GM12878 (cell line): ENCODE measurements around the gene TRIP12. TPM values are rescaled to one million over a fixed set of nuclear protein-coding genes. Genes with fewer than 3 reads are reported as not detected.

ENCODE experiments used
- CBX3 ChIP-seq: fragments of 200-600 bp; sonication (generic); IDR thresholded peaks from 2 replicates; pipeline ENCODE4 v1.6.1; 2016; ENCODE audit warnings: low read depth, borderline replicate concordance
- CBX5 ChIP-seq: sonication (generic); IDR thresholded peaks from 2 replicates; pipeline ENCODE4 v1.6.1; 2016; ENCODE audit warnings: low read depth, moderate library complexity, mild to moderate bottlenecking, inconsistent platforms
- CUX1 ChIP-seq: IDR thresholded peaks from 2 replicates; pipeline ENCODE4 v1.6.1; 2012; ENCODE audit warnings: improper control_type of control experiment, low read depth, low read length; ENCODE audit not compliant: insufficient replicate concordance
- EZH2 ChIP-seq: IDR thresholded peaks from 2 replicates; pipeline ENCODE4 v1.6.1; 2012; ENCODE audit warnings: low read depth, mild to moderate bottlenecking, control low read depth, inconsistent platforms, low read length, borderline replicate concordance; ENCODE audit not compliant: control insufficient read depth
- LARP7 ChIP-seq: fragments of 450-650 bp; IDR thresholded peaks from 2 replicates; pipeline ENCODE4 v1.6.1; 2017; ENCODE audit warnings: mild to moderate bottlenecking
- NR2F1 ChIP-seq: fragments of 450-650 bp; conservative IDR thresholded peaks from 2 replicates; pipeline ENCODE4 v1.6.1; 2017; ENCODE audit warnings: mild to moderate bottlenecking
- POU2F2 ChIP-seq: IDR thresholded peaks from 3 replicates; pipeline ENCODE4 v1.6.1; 2011; ENCODE audit warnings: low read depth, mild to moderate bottlenecking, low read length, borderline replicate concordance
- RB1 ChIP-seq: fragments of 450-650 bp; formaldehyde crosslinking; IDR thresholded peaks from 2 replicates; pipeline ENCODE4 v1.6.1; 2017; ENCODE audit warnings: mild to moderate bottlenecking, borderline replicate concordance
- SUZ12 ChIP-seq: fragments of 200-600 bp; sonication (generic); IDR thresholded peaks from one replicate; pipeline ENCODE4 v1.6.1; 2018; ENCODE audit warnings: antibody characterized with exemption, mild to moderate bottlenecking; ENCODE audit not compliant: unreplicated experiment
- TCF12 ChIP-seq: IDR thresholded peaks from 2 replicates; pipeline ENCODE4 v1.6.1; 2011; ENCODE audit warnings: low read depth, mild to moderate bottlenecking, low read length
- ZBTB40 ChIP-seq: fragments of 450-650 bp; IDR thresholded peaks from 2 replicates; pipeline ENCODE4 v1.6.1; 2016; ENCODE audit warnings: mild to moderate bottlenecking, moderate library complexity, borderline replicate concordance
- ZNF207 ChIP-seq: fragments of 450-650 bp; IDR thresholded peaks from 2 replicates; pipeline ENCODE4 v1.6.1; 2014; ENCODE audit warnings: antibody characterized with exemption, mild to moderate bottlenecking, borderline replicate concordance
- polyA plus RNA-seq, 11 experiments: library from polyadenylated mRNA; depleted of rRNA in 4 of 11; unstranded in 6 of 11; stranded (reverse) in 5 of 11; fragments of >200 nt; fragmentation: Nextera tagmentation in 4 of 11; fragmentation: Illumina TruSeq in 1 of 11; extraction: Ambion mirVana in 4 of 11; extraction: Trizol in 1 of 11; gene quantifications; 1 replicate in 1 of 11; 2 replicates in 10 of 11; pipeline versions ENCODE4 v1.2.1 to v1.2.3, GENCODE V29; 2011 to 2016; ENCODE audit warnings: inconsistent platforms in 2 of 11, missing spikeins in 2 of 11, low read depth in 1 of 11
- total RNA-seq, 4 experiments: library from RNA; depleted of rRNA in 3 of 4; stranded (reverse); fragments of >200 nt in 3 of 4; fragmentation: Illumina TruSeq in 1 of 4; extraction: Trizol in 1 of 4; gene quantifications; 2 replicates each; pipeline versions ENCODE4 v1.2.1 to v1.2.3, GENCODE V29; 2013 to 2021
- TF ChIP-seq, protein P1 (sequence below): IDR thresholded peaks from 2 replicates; pipeline ENCODE4 v1.6.1; 2011; ENCODE audit warnings: mild to moderate bottlenecking, low read depth, low read length, moderate library complexity; ENCODE audit not compliant: insufficient replicate concordance
- TF ChIP-seq, protein P2 (sequence below): IDR thresholded peaks from 2 replicates; pipeline ENCODE4 v1.6.1; 2012; ENCODE audit warnings: low read depth, low read length, improper control_type of control experiment
- TF ChIP-seq, protein P3 (sequence below): IDR thresholded peaks from 2 replicates; pipeline ENCODE4 v1.6.1; 2011; ENCODE audit warnings: borderline replicate concordance, low read depth, mild to moderate bottlenecking, moderate library complexity, low read length; ENCODE audit not compliant: insufficient read depth, poor library complexity, severe bottlenecking

Gene TRIP12
- total and polyA plus RNA-seq, 10 of the 15 experiments (the other 5 are each of a cell fraction or from before 2014, with no cell fraction given) = 23.1 to 207 (median 97.0) TPM

DNA sequence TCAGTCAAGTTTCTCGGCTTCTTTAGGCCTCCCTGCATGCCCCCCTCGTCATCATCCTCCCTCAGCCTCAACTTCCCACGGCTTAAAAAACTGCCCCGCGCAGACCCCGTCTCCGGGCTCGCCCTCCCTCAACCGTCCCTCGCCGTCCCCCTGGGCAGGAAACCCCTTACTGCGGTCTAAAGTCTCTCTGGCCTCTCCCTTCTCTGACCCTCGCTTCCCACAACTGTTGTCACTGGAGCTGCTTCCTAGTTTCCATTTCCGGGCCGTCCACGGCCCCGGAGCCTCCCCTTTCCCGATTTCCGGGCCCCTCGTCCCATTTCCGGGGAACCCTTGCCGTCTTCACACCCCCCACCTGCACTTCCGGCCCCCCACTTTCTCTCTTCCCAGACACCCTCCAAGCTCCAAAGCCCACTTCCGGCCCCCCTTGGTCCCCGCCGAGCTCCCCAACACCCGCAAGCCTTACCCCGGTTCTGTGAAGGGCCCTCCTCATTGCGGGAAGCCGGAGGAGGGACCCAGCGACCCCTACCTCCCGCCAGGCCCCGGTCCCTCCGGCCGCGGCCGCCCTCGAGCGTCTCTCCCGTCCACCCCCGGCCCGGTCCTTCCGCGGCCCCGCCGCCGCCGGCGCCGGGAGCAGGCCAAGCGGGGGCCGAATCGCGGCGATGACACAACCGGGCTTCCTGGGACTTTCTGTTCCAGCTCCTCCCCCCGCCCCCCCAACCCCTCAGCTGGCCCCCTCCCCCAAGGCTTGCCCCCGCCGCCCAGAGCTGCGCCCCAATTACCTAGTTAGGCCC lies 513 bp downstream of the TRIP12 start (continued):
- TF ChIP-seq CUX1 = no peak
- TF ChIP-seq, protein P1, sequence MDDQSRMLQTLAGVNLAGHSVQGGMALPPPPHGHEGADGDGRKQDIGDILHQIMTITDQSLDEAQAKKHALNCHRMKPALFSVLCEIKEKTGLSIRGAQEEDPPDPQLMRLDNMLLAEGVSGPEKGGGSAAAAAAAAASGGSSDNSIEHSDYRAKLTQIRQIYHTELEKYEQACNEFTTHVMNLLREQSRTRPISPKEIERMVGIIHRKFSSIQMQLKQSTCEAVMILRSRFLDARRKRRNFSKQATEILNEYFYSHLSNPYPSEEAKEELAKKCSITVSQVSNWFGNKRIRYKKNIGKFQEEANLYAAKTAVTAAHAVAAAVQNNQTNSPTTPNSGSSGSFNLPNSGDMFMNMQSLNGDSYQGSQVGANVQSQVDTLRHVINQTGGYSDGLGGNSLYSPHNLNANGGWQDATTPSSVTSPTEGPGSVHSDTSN = no peak
- no peak for TF ChIP-seq EZH2
- no peak for TF ChIP-seq NR2F1
- no peak for TF ChIP-seq ZNF207
- TF ChIP-seq RB1 = no peak
- TF ChIP-seq CBX5 = no peak
- no peak for TF ChIP-seq SUZ12
- peak; percentile 37; the same call in 1 of the 2 replicates for TF ChIP-seq LARP7
- no peak for TF ChIP-seq CBX3
- TF ChIP-seq POU2F2 = no peak
- TF ChIP-seq ZBTB40 = peak; percentile 90
- TF ChIP-seq, protein P2, sequence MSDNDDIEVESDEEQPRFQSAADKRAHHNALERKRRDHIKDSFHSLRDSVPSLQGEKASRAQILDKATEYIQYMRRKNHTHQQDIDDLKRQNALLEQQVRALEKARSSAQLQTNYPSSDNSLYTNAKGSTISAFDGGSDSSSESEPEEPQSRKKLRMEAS = no peak
- no peak for TF ChIP-seq TCF12
- TF ChIP-seq, protein P3, sequence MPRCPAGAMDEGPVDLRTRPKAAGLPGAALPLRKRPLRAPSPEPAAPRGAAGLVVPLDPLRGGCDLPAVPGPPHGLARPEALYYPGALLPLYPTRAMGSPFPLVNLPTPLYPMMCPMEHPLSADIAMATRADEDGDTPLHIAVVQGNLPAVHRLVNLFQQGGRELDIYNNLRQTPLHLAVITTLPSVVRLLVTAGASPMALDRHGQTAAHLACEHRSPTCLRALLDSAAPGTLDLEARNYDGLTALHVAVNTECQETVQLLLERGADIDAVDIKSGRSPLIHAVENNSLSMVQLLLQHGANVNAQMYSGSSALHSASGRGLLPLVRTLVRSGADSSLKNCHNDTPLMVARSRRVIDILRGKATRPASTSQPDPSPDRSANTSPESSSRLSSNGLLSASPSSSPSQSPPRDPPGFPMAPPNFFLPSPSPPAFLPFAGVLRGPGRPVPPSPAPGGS = no peak
